Measurements from ENCODE around the gene MAN1C1.

DNA sequence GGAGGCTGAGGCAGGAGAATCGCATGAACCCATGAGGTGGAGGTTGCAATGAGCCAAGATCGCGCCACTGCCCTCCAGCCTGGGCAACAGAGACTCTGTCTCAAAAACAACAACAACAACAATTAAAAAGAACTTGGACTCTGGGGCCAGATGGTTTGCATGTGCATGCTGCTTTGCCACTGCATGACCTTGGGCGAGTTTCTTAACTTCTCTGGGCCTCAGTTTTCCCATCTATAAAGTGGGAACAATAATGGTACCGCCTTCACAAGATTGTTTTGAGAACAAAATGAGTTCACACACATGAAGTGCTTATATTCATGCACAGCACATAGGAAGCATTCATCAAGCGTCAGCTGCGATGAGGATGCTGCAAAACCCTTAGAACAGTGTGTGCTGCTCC, 74.6 kb downstream of the MAN1C1 start:
- TF ChIP-seq EGR1 (IDR thresholded peaks at IDR 0.05) (no peak), EP300 (IDR thresholded peaks at IDR 0.05; ENCODE audit: borderline replicate concordance) (no peak), NFIC (IDR thresholded peaks at IDR 0.05) (no peak), FOXM1 (IDR thresholded peaks at IDR 0.05; ENCODE audit: borderline replicate concordance, low read depth) (no peak), RAD21 (IDR thresholded peaks at IDR 0.05; ENCODE audit: low read depth) (no peak), TAF1 (IDR thresholded peaks at IDR 0.05; ENCODE audit: low read depth) (no peak), YY1 (IDR thresholded peaks at IDR 0.05; ENCODE audit: low read depth) (no peak), TEAD4 (IDR thresholded peaks at IDR 0.05) (no peak), TCF12 (IDR thresholded peaks at IDR 0.05; ENCODE audit: low read depth) (no peak), CEBPB (IDR thresholded peaks at IDR 0.05) (no peak), CREB1 (IDR thresholded peaks at IDR 0.05; ENCODE audit: low read depth) (no peak)
- TF ChIP-seq, protein P1, sequence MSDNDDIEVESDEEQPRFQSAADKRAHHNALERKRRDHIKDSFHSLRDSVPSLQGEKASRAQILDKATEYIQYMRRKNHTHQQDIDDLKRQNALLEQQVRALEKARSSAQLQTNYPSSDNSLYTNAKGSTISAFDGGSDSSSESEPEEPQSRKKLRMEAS (IDR thresholded peaks at IDR 0.05): no peak
- TF ChIP-seq, protein P2, sequence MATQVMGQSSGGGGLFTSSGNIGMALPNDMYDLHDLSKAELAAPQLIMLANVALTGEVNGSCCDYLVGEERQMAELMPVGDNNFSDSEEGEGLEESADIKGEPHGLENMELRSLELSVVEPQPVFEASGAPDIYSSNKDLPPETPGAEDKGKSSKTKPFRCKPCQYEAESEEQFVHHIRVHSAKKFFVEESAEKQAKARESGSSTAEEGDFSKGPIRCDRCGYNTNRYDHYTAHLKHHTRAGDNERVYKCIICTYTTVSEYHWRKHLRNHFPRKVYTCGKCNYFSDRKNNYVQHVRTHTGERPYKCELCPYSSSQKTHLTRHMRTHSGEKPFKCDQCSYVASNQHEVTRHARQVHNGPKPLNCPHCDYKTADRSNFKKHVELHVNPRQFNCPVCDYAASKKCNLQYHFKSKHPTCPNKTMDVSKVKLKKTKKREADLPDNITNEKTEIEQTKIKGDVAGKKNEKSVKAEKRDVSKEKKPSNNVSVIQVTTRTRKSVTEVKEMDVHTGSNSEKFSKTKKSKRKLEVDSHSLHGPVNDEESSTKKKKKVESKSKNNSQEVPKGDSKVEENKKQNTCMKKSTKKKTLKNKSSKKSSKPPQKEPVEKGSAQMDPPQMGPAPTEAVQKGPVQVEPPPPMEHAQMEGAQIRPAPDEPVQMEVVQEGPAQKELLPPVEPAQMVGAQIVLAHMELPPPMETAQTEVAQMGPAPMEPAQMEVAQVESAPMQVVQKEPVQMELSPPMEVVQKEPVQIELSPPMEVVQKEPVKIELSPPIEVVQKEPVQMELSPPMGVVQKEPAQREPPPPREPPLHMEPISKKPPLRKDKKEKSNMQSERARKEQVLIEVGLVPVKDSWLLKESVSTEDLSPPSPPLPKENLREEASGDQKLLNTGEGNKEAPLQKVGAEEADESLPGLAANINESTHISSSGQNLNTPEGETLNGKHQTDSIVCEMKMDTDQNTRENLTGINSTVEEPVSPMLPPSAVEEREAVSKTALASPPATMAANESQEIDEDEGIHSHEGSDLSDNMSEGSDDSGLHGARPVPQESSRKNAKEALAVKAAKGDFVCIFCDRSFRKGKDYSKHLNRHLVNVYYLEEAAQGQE (IDR thresholded peaks at IDR 0.05; ENCODE audit: low read depth): no peak
- TF ChIP-seq, protein P3, sequence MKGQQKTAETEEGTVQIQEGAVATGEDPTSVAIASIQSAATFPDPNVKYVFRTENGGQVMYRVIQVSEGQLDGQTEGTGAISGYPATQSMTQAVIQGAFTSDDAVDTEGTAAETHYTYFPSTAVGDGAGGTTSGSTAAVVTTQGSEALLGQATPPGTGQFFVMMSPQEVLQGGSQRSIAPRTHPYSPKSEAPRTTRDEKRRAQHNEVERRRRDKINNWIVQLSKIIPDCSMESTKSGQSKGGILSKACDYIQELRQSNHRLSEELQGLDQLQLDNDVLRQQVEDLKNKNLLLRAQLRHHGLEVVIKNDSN (IDR thresholded peaks at IDR 0.05): no peak
